MM.1S (cell line): ENCODE measurements around the gene SOX4.

ENCODE experiments used
- EZH2 ChIP-seq: fragments of 300-600 bp; sonication (generic); optimal IDR thresholded peaks from 2 replicates; pipeline ENCODE3; 2017; ENCODE audit warnings: low read depth, mild to moderate bottlenecking, antibody characterized with exemption, low read length, mixed read lengths
- EZH2phosphoT487 ChIP-seq: fragments of 300-600 bp; sonication (generic); IDR thresholded peaks from 2 replicates; pipeline ENCODE4 v1.6.1; 2018; ENCODE audit warnings: antibody characterized with exemption, low read length
- TF ChIP-seq, protein P1 (sequence below): fragments of 300-600 bp; sonication (generic); IDR thresholded peaks from 2 replicates; pipeline ENCODE4 v1.5.1; 2016; ENCODE audit warnings: antibody characterized with exemption, low read length, mixed read lengths

DNA sequence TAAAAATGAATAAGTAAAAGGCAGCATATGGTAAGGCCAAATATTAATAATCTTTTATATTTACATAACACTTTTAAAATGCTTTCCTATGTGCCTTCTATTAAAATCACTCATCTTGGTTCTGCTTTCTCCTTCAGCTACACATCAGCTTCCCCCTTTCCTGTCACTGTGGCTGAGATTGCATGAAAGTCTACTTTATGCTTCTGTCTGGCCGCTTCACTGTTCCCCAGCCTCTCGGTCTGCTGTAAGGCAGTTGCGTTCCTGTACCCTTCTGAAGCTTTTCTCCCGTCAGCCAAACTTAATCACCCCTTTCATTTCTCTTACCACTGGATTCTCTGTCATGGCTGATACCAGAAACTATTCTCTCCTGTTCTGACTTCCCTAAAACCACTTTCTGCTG is 34.6 kb downstream of the SOX4 start:
- TF ChIP-seq, protein P1, sequence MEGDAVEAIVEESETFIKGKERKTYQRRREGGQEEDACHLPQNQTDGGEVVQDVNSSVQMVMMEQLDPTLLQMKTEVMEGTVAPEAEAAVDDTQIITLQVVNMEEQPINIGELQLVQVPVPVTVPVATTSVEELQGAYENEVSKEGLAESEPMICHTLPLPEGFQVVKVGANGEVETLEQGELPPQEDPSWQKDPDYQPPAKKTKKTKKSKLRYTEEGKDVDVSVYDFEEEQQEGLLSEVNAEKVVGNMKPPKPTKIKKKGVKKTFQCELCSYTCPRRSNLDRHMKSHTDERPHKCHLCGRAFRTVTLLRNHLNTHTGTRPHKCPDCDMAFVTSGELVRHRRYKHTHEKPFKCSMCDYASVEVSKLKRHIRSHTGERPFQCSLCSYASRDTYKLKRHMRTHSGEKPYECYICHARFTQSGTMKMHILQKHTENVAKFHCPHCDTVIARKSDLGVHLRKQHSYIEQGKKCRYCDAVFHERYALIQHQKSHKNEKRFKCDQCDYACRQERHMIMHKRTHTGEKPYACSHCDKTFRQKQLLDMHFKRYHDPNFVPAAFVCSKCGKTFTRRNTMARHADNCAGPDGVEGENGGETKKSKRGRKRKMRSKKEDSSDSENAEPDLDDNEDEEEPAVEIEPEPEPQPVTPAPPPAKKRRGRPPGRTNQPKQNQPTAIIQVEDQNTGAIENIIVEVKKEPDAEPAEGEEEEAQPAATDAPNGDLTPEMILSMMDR = no peak
- TF ChIP-seq EZH2phosphoT487 (no peak), EZH2 (no peak)
